DND-41 (cell line): ENCODE measurements around the gene BPIFB6.

Source experiments
- ATAC-seq: fragments of 200-7000 bp; cut with Tn5 transposase; 3 replicates; pipeline ENCODE4 v1.9.1; 2021; ENCODE audit warnings: low read depth; ENCODE audit not compliant: insufficient read depth
- DNase-seq: peaks from one replicate; pipeline ENCODE4 v3.0.0-alpha.2; 2020
- H2AFZ ChIP-seq: 2 replicates; pipeline ENCODE4 v1.6.0; 2012; ENCODE audit warnings: low read depth, low read length
- H3K27ac ChIP-seq: 2 replicates; pipeline ENCODE4 v1.5.1; 2012; ENCODE audit warnings: low read length, inconsistent platforms
- H3K27me3 ChIP-seq: fragments of 200-600 bp; sonication (generic); 2 replicates; pipeline ENCODE4 v1.6.0; 2012; ENCODE audit warnings: low read length, mild to moderate bottlenecking, inconsistent platforms; ENCODE audit not compliant: insufficient read depth, poor library complexity
- H3K36me3 ChIP-seq: 2 replicates; pipeline ENCODE4 v1.5.1; 2012; ENCODE audit warnings: low read length, inconsistent platforms; ENCODE audit not compliant: insufficient read depth
- H3K4me1 ChIP-seq: 2 replicates; pipeline ENCODE4 v1.5.1; 2012; ENCODE audit warnings: mild to moderate bottlenecking, low read length; ENCODE audit not compliant: insufficient read depth
- H3K4me2 ChIP-seq: 2 replicates; pipeline ENCODE4 v1.6.0; 2012; ENCODE audit warnings: mild to moderate bottlenecking, moderate library complexity, low read length, inconsistent platforms; ENCODE audit not compliant: insufficient read depth
- H3K4me3 ChIP-seq, 2 experiments: fragments of 200-600 bp in 1 of 2; shearing (Covaris generic) in 1 of 2; 2 replicates each; pipeline ENCODE4 v1.5.1; 2012 to 2016; ENCODE audit warnings: inconsistent platforms in 2 of 2, low read length in 2 of 2, mild to moderate bottlenecking in 2 of 2, low read depth in 1 of 2, moderate library complexity in 1 of 2
- H3K79me2 ChIP-seq: 2 replicates; pipeline ENCODE4 v1.6.0; 2012; ENCODE audit warnings: low read length, inconsistent platforms; ENCODE audit not compliant: insufficient read depth
- H3K9ac ChIP-seq: 2 replicates; pipeline ENCODE4 v1.6.0; 2012; ENCODE audit warnings: low read depth, mild to moderate bottlenecking, inconsistent platforms, low read length, moderate library complexity
- H3K9me3 ChIP-seq: 2 replicates; pipeline ENCODE4 v1.5.1; 2012; ENCODE audit warnings: low read length, moderate library complexity, mild to moderate bottlenecking, inconsistent platforms; ENCODE audit not compliant: insufficient read depth, severe bottlenecking
- H4K20me1 ChIP-seq: 2 replicates; pipeline ENCODE4 v1.6.0; 2012; ENCODE audit warnings: low read length; ENCODE audit not compliant: insufficient read depth
- EZH2 ChIP-seq: IDR thresholded peaks from 3 replicates; pipeline ENCODE4 v1.6.1; 2012; ENCODE audit warnings: borderline replicate concordance, low read depth, mild to moderate bottlenecking, moderate library complexity, low read length, inconsistent platforms; ENCODE audit not compliant: severe bottlenecking
- TF ChIP-seq, protein P1 (sequence below): IDR thresholded peaks from 2 replicates; pipeline ENCODE4 v1.5.1; 2012; ENCODE audit warnings: borderline replicate concordance, low read length, moderate library complexity, mild to moderate bottlenecking; ENCODE audit not compliant: poor library complexity, severe bottlenecking; ENCODE audit errors: extremely low read depth

Gene BPIFB6

DNA sequence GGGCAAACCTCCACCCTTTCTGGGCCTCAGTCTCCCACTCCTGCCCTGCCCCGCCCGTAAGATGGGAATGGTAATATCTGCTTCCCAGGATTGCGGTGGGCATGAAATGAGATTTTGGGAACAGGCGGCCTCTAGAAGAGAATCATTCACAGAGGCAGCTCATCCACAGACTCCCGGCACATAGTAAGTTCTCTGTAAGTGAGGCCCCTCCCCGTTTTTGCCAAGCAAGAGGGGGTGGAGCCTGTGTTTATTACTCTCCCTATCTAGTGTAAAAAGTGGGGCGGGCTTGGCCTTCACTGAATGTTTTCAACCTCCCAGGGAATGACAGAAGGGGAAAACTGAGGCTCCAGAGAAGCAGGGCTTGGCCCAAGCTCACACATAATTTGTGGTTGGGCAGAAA lies 47.3 kb upstream of the BPIFB6 start:
- no peak for TF ChIP-seq EZH2
- TF ChIP-seq, protein P1, sequence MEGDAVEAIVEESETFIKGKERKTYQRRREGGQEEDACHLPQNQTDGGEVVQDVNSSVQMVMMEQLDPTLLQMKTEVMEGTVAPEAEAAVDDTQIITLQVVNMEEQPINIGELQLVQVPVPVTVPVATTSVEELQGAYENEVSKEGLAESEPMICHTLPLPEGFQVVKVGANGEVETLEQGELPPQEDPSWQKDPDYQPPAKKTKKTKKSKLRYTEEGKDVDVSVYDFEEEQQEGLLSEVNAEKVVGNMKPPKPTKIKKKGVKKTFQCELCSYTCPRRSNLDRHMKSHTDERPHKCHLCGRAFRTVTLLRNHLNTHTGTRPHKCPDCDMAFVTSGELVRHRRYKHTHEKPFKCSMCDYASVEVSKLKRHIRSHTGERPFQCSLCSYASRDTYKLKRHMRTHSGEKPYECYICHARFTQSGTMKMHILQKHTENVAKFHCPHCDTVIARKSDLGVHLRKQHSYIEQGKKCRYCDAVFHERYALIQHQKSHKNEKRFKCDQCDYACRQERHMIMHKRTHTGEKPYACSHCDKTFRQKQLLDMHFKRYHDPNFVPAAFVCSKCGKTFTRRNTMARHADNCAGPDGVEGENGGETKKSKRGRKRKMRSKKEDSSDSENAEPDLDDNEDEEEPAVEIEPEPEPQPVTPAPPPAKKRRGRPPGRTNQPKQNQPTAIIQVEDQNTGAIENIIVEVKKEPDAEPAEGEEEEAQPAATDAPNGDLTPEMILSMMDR, result no peak
- H2AFZ ChIP-seq, result no peak overlapping the region
- H3K79me2 ChIP-seq, result no peaks in the 10 kb centered on the region
- H3K36me3 ChIP-seq, result no peaks in the 10 kb centered on the region
- DNase-seq (no peak), ATAC-seq (no peak)
- no peaks in the 10 kb centered on the region for H3K9me3 ChIP-seq
- H3K4me2 ChIP-seq, result no peak overlapping the region
- H3K4me3 ChIP-seq, result no peak overlapping the region
- no peak overlapping the region for H3K9ac ChIP-seq
- no peaks in the 10 kb centered on the region for H3K27me3 ChIP-seq
- H3K4me1 ChIP-seq, result no peaks in the 10 kb centered on the region
- H4K20me1 ChIP-seq, result no peaks in the 10 kb centered on the region
- H3K27ac ChIP-seq, result no peak overlapping the region

DNA sequence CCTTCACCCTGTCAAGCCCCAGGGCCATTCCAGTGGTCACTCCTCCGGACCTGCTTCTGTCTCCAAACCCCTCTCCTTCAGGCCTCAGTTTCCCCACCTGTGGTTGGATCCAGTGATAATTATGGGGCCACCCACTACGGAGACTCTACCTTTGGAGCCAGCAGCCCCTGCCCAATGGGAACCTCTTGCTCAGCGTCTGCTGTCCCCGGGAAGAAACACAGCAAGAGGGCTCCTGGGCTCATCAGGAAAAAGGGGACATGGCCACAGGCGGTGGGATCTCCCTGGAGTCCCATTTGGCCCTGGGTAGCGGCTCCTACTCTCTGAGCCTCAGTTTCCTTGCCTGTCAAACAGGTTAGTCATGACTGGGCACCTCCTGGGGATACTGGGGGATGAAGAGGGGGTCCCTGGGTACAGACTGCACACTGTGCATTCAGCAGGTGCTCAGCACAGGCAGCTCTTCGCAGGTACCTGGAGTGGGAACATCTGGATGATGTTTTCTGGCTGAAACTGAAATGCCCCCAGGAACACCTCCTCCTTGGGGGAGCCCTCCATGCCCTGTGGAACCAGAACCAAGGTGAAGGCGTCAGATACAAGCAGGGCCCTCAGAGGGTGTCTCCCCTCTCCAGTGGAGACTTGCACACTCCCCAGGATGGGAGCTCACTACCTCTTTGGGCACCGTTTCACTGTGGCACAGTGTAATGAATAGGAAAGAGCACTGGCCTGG lies 46.7 kb upstream of the BPIFB6 start:
- H3K9ac ChIP-seq, result no peak overlapping the region
- ATAC-seq (no peak), DNase-seq (no peak)
- no peak overlapping the region for H3K4me2 ChIP-seq
- H2AFZ ChIP-seq, result no peak overlapping the region
- no peaks in the 10 kb centered on the region for H3K9me3 ChIP-seq
- H3K79me2 ChIP-seq, result no peaks in the 10 kb centered on the region
- TF ChIP-seq EZH2, result no peak
- TF ChIP-seq, protein P1, result no peak
- no peaks in the 10 kb centered on the region for H3K27me3 ChIP-seq
- H3K4me3 ChIP-seq, result no peak overlapping the region
- H3K27ac ChIP-seq, result no peak overlapping the region
- H3K36me3 ChIP-seq, result no peaks in the 10 kb centered on the region
- no peaks in the 10 kb centered on the region for H4K20me1 ChIP-seq
- H3K4me1 ChIP-seq, result no peaks in the 10 kb centered on the region

DNA sequence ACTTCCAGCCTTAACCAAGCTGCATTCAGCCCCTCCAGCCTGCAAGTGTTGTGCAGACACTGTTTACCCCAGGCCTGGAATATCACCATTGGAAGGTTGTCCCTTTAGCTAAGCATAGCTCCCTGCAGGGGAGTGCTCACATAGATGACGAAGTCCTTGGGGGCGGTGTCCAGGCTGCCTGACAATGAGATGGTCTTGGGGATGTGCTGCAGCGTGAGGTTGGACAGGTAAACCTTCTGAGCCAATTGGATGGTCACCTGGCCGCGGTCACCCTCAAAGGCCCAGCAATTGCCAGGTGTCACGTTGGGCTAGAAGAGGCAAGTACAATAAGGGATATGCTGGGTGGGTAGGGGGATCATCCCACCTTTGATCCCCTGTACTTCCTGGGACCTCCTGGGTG lies 45.9 kb upstream of the BPIFB6 start:
- TF ChIP-seq, protein P1, result no peak
- no peak for TF ChIP-seq EZH2
- Histone ChIP-seq H3K27me3 (no peaks in the 10 kb centered on the region), H3K4me1 (no peaks in the 10 kb centered on the region), H3K9me3 (no peaks in the 10 kb centered on the region), H3K4me3 (no peak overlapping the region), H3K36me3 (no peaks in the 10 kb centered on the region), H4K20me1 (no peaks in the 10 kb centered on the region), H2AFZ (no peak overlapping the region), H3K4me2 (no peak overlapping the region), H3K27ac (no peak overlapping the region), H3K79me2 (no peaks in the 10 kb centered on the region), H3K9ac (no peak overlapping the region)
- DNase-seq, result no peak
- no peak for ATAC-seq
